H9 (cell line): ENCODE data around the gene PMP22. TPM values are rescaled to one million over a fixed set of nuclear protein-coding genes. Genes with fewer than 3 reads are reported as not detected.

Source experiments
- DNase-seq: peaks from one replicate; pipeline ENCODE4 v3.0.0-alpha.2; 2017
- H2AFZ ChIP-seq: one replicate; pipeline ENCODE4 v1.6.1; 2013; ENCODE audit warnings: mild to moderate bottlenecking, low read length, control low read depth, moderate library complexity
- H2AK5ac ChIP-seq: 2 replicates; pipeline ENCODE4 v1.6.1; 2013; ENCODE audit warnings: low read length, control low read depth, mixed read lengths; ENCODE audit not compliant: insufficient read length
- H2BK120ac ChIP-seq: one replicate; pipeline ENCODE4 v1.6.1; 2013; ENCODE audit warnings: low read depth, mild to moderate bottlenecking, low read length, control low read depth, inconsistent platforms; ENCODE audit not compliant: poor library complexity, severe bottlenecking
- H2BK12ac ChIP-seq: 2 replicates; pipeline ENCODE4 v1.6.1; 2013; ENCODE audit warnings: low read length, control low read depth, mixed read lengths, low read depth; ENCODE audit not compliant: insufficient read length
- H2BK15ac ChIP-seq: 2 replicates; pipeline ENCODE4 v1.6.1; 2013; ENCODE audit warnings: low read depth, low read length, control low read depth
- H2BK20ac ChIP-seq: one replicate; pipeline ENCODE4 v1.6.1; 2013; ENCODE audit warnings: low read depth, mild to moderate bottlenecking, low read length, control low read depth, inconsistent platforms; ENCODE audit not compliant: poor library complexity, severe bottlenecking
- H2BK5ac ChIP-seq: 2 replicates; pipeline ENCODE4 v1.6.1; 2013; ENCODE audit warnings: low read length, control low read depth, mixed read lengths; ENCODE audit not compliant: insufficient read length
- H3K14ac ChIP-seq: 2 replicates; pipeline ENCODE4 v1.6.1; 2013; ENCODE audit warnings: low read length, control low read depth; ENCODE audit not compliant: insufficient read depth
- H3K18ac ChIP-seq: 2 replicates; pipeline ENCODE4 v1.6.1; 2013; ENCODE audit warnings: low read depth, mild to moderate bottlenecking, mixed read lengths, low read length, control low read depth; ENCODE audit not compliant: insufficient read length
- H3K23ac ChIP-seq: 2 replicates; pipeline ENCODE4 v1.6.1; 2013; ENCODE audit warnings: low read length, control low read depth, mixed read lengths, low read depth; ENCODE audit not compliant: insufficient read length
- H3K23me2 ChIP-seq: 2 replicates; pipeline ENCODE4 v1.6.1; 2013; ENCODE audit warnings: low read depth, mild to moderate bottlenecking, mixed read lengths, low read length, control low read depth; ENCODE audit not compliant: insufficient read length, poor library complexity, severe bottlenecking
- H3K27ac ChIP-seq: 2 replicates; pipeline ENCODE4 v1.5.1; 2013; ENCODE audit warnings: low read length, control low read depth, mixed read lengths, low read depth; ENCODE audit not compliant: insufficient read length
- H3K27me3 ChIP-seq: 2 replicates; pipeline ENCODE4 v1.6.1; 2013; ENCODE audit warnings: low read length, control low read depth, inconsistent platforms; ENCODE audit not compliant: insufficient read depth
- H3K4ac ChIP-seq: 2 replicates; pipeline ENCODE4 v1.6.1; 2013; ENCODE audit warnings: low read depth, mild to moderate bottlenecking, control low read depth, inconsistent platforms, low read length, moderate library complexity
- H3K4me1 ChIP-seq: 2 replicates; pipeline ENCODE4 v1.6.1; 2013; ENCODE audit warnings: low read length, control low read depth, inconsistent platforms; ENCODE audit not compliant: insufficient read depth
- H3K4me2 ChIP-seq: 2 replicates; pipeline ENCODE4 v1.6.1; 2013; ENCODE audit warnings: low read length, control low read depth, mixed read lengths; ENCODE audit not compliant: insufficient read length, insufficient read depth
- H3K56ac ChIP-seq: 2 replicates; pipeline ENCODE4 v1.6.1; 2013; ENCODE audit warnings: low read depth, mild to moderate bottlenecking, mixed read lengths, low read length, control low read depth; ENCODE audit not compliant: insufficient read length
- H3K79me1 ChIP-seq: 2 replicates; pipeline ENCODE4 v1.6.1; 2013; ENCODE audit warnings: low read depth, mild to moderate bottlenecking, moderate library complexity, low read length, control low read depth, inconsistent platforms; ENCODE audit not compliant: insufficient read depth, poor library complexity, severe bottlenecking
- H3K79me2 ChIP-seq: 2 replicates; pipeline ENCODE4 v1.6.1; 2013; ENCODE audit warnings: low read length, control low read depth, inconsistent platforms; ENCODE audit not compliant: insufficient read depth
- H3K9ac ChIP-seq: 2 replicates; pipeline ENCODE4 v1.6.1; 2013; ENCODE audit warnings: low read length, control low read depth, mixed read lengths; ENCODE audit not compliant: insufficient read length; ENCODE audit errors: extremely low read depth
- H3K9me3 ChIP-seq: one replicate; pipeline ENCODE4 v1.6.1; 2013; ENCODE audit warnings: low read depth, low read length, inconsistent platforms; ENCODE audit not compliant: control insufficient read depth
- H3T11ph ChIP-seq: one replicate; pipeline ENCODE4 v1.6.1; 2013; ENCODE audit warnings: mild to moderate bottlenecking, low read length, control low read depth, inconsistent platforms
- H4K20me1 ChIP-seq: one replicate; pipeline ENCODE4 v1.6.1; 2013; ENCODE audit not compliant: control insufficient read depth, insufficient read length, insufficient read depth
- H4K5ac ChIP-seq: 2 replicates; pipeline ENCODE4 v1.6.1; 2013; ENCODE audit warnings: low read depth, mild to moderate bottlenecking, mixed read lengths, low read length, control low read depth; ENCODE audit not compliant: insufficient read length
- H4K8ac ChIP-seq: replicated peaks from 2 replicates; pipeline ENCODE4 v1.6.1; 2013; ENCODE audit warnings: low read length, control low read depth, mixed read lengths, low read depth; ENCODE audit not compliant: insufficient read length
- H4K91ac ChIP-seq: 2 replicates; pipeline ENCODE4 v1.6.1; 2013; ENCODE audit warnings: low read depth, mild to moderate bottlenecking, moderate library complexity, mixed read lengths, low read length, control low read depth; ENCODE audit not compliant: insufficient read length
- H3K27ac Mint-ChIP-seq, 3 experiments: 2 replicates in 2 of 3; 3 replicates in 1 of 3; pipeline ENCODE4 v1.8.0; 2020 to 2021; ENCODE audit warnings: mixed read lengths in 3 of 3, mild to moderate bottlenecking in 1 of 3, moderate library complexity in 1 of 3
- H3K27me3 Mint-ChIP-seq: 2 replicates; pipeline ENCODE4 v1.8.0; 2021; ENCODE audit warnings: low read depth, mild to moderate bottlenecking, moderate library complexity, mixed read lengths
- H3K36me3 Mint-ChIP-seq, 3 experiments: 2 replicates in 2 of 3; 3 replicates in 1 of 3; pipeline ENCODE4 v1.8.0; 2020 to 2021; ENCODE audit warnings: low read depth in 3 of 3, mixed read lengths in 3 of 3; ENCODE audit not compliant: insufficient read depth in 1 of 3
- H3K4me1 Mint-ChIP-seq, 2 experiments: 2 replicates each; pipeline ENCODE4 v1.8.0; 2020; ENCODE audit warnings: mixed read lengths in 2 of 2
- H3K4me3 Mint-ChIP-seq, 2 experiments: 2 replicates in 1 of 2; 3 replicates in 1 of 2; pipeline ENCODE4 v1.8.0; 2020 to 2021; ENCODE audit warnings: mild to moderate bottlenecking in 2 of 2, mixed read lengths in 2 of 2, moderate library complexity in 1 of 2
- H3K9me3 Mint-ChIP-seq, 2 experiments: 2 replicates in 1 of 2; 3 replicates in 1 of 2; pipeline ENCODE4 v1.8.0; 2020; ENCODE audit warnings: mild to moderate bottlenecking in 2 of 2, mixed read lengths in 2 of 2, moderate library complexity in 1 of 2
- WGBS: extraction: QIAGEN DNeasy Blood & Tissue Kit; methylation state at CpG from one replicate; pipeline ENCODE4 v1.1.7; 2013; ENCODE audit warnings: missing lambda C conversion rate, low lambda C conversion rate, mixed read lengths; ENCODE audit not compliant: insufficient read length; ENCODE audit errors: extremely low coverage; 5-methylcytosine and 5-hydroxymethylcytosine counted together
- total RNA-seq: library from RNA; stranded (reverse); gene quantifications from 2 replicates; pipeline ENCODE4 v1.2.1, GENCODE V29; 2021
- TF ChIP-seq, protein P1 (sequence below): fragments of 200-600 bp; sonication (generic); conservative IDR thresholded peaks from 3 replicates; pipeline ENCODE4 v1.8.0; 2021; ENCODE audit warnings: antibody characterized with exemption, mild to moderate bottlenecking

Gene PMP22
- total RNA-seq, 1 experiment from 2014 or later: 1.5 TPM

DNA sequence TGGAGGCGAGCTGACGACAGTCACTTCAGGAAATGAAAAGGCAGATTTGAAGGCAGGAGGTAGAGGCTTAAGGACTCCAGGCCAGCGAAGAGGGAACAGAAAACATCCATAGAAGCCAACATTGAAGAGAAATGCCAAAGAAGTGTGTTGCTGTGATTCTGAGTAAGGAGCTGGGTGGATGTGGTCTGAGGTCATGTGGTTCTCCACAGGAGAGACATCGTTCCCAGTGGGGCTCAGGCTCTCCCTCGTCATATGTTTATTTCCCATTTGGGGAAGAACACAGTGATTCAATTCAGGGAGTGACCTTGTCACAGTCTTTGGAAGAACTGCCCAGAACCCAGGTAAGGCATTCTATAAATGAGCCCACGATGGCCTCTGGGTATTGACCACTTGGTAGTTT is 6.6 kb upstream of the PMP22 start:
- Histone ChIP-seq H3K14ac (no peak overlapping the region), H3K9me3 (no peaks in the 10 kb centered on the region), H2AK5ac (no peak overlapping the region), H3K4me2 (no peak overlapping the region), H2BK12ac (no peak overlapping the region), H3K18ac (no peak overlapping the region), H3K79me1 (no peaks in the 10 kb centered on the region), H3K79me2 (no peaks in the 10 kb centered on the region), H3K27ac (no peak overlapping the region), H2BK5ac (no peak overlapping the region), H4K20me1 (no peaks in the 10 kb centered on the region), H3K9ac (no peak overlapping the region), H3K23ac (no peak overlapping the region), H3K27me3 (no peaks in the 10 kb centered on the region; the same call in 1 of the 2 replicates), H2BK120ac (no peak overlapping the region), H3K4ac (no peak overlapping the region), H2BK15ac (no peak overlapping the region), H4K5ac (no peak overlapping the region), H3K4me1 (no peaks in the 10 kb centered on the region), H3K23me2 (no peaks in the 10 kb centered on the region), H3K56ac (no peak overlapping the region), H4K8ac (no peak overlapping the region), H2AFZ (no peak overlapping the region), H4K91ac (no peak overlapping the region), H2BK20ac (no peak overlapping the region), H3T11ph (no peak overlapping the region)
- no CpG with 5 or more reads among the region's 6 CpGs for WGBS
- Mint-ChIP-seq H3K9me3 (peaks cover 11 to 14% of the 10 kb centered on the region in 2 experiments), H3K36me3 (no peaks in the 10 kb centered on the region; a peak in 2 of 7 replicates), H3K27me3 (peaks cover 33% of the 10 kb centered on the region), H3K4me1 (no peaks in the 10 kb centered on the region), H3K4me3 (no peak overlapping the region), H3K27ac (no peak overlapping the region)
- TF ChIP-seq, protein P1, sequence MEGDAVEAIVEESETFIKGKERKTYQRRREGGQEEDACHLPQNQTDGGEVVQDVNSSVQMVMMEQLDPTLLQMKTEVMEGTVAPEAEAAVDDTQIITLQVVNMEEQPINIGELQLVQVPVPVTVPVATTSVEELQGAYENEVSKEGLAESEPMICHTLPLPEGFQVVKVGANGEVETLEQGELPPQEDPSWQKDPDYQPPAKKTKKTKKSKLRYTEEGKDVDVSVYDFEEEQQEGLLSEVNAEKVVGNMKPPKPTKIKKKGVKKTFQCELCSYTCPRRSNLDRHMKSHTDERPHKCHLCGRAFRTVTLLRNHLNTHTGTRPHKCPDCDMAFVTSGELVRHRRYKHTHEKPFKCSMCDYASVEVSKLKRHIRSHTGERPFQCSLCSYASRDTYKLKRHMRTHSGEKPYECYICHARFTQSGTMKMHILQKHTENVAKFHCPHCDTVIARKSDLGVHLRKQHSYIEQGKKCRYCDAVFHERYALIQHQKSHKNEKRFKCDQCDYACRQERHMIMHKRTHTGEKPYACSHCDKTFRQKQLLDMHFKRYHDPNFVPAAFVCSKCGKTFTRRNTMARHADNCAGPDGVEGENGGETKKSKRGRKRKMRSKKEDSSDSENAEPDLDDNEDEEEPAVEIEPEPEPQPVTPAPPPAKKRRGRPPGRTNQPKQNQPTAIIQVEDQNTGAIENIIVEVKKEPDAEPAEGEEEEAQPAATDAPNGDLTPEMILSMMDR: no peak
- no peak for DNase-seq
